Parathyroid adenoma (tissue), 2 donors: ENCODE measurements around the gene HSDL1.

Experiments
- H2AFZ ChIP-seq: fragments of 300-600 bp; sonication (generic); one replicate; pipeline ENCODE4 v1.7.0; 2017; ENCODE audit warnings: antibody characterized with exemption, mild to moderate bottlenecking
- H3K27ac ChIP-seq: fragments of 300-600 bp; sonication (generic); one replicate; pipeline ENCODE4 v1.7.0; 2017
- H3K27me3 ChIP-seq: fragments of 300-600 bp; sonication (generic); one replicate; pipeline ENCODE4 v1.7.0; 2017; ENCODE audit warnings: low read length; ENCODE audit not compliant: control insufficient read depth, insufficient read depth
- H3K36me3 ChIP-seq: fragments of 300-600 bp; sonication (generic); one replicate; pipeline ENCODE4 v1.7.0; 2017; ENCODE audit warnings: low read length; ENCODE audit not compliant: control insufficient read depth, insufficient read depth
- H3K4me1 ChIP-seq: fragments of 300-600 bp; sonication (generic); one replicate; pipeline ENCODE4 v1.7.0; 2017; ENCODE audit warnings: control low read depth
- H3K4me2 ChIP-seq: fragments of 300-600 bp; sonication (generic); one replicate; pipeline ENCODE4 v1.7.0; 2017; ENCODE audit warnings: low read length
- H3K4me3 ChIP-seq: fragments of 300-600 bp; sonication (generic); one replicate; pipeline ENCODE4 v1.7.0; 2017; ENCODE audit warnings: low read depth, low read length
- H3K79me2 ChIP-seq: fragments of 300-600 bp; sonication (generic); one replicate; pipeline ENCODE4 v1.7.0; 2017; ENCODE audit warnings: control low read depth
- H3K9ac ChIP-seq: fragments of 300-600 bp; sonication (generic); one replicate; pipeline ENCODE4 v1.7.0; 2017; ENCODE audit warnings: mild to moderate bottlenecking
- H3K9me3 ChIP-seq: fragments of 300-600 bp; sonication (generic); one replicate; pipeline ENCODE4 v1.7.0; 2017; ENCODE audit warnings: low read length; ENCODE audit not compliant: control insufficient read depth
- CTCF ChIP-seq: fragments of 300-600 bp; sonication (generic); IDR thresholded peaks from one replicate; pipeline ENCODE4 v1.7.0; 2017; ENCODE audit warnings: antibody characterized with exemption, mild to moderate bottlenecking
- donor health status: primary hyperparathyroidism.

HSDL1 gene

GRCh38 chr16:84088695-84089395 lies 56.1 kb downstream of the HSDL1 start:
- H3K27ac ChIP-seq = no peak overlapping the region
- H2AFZ ChIP-seq = no peak overlapping the region
- no peaks in the 10 kb centered on the region for H3K9me3 ChIP-seq
- no peaks in the 10 kb centered on the region for H3K27me3 ChIP-seq
- H3K4me2 ChIP-seq = no peak overlapping the region
- no peak overlapping the region for H3K4me3 ChIP-seq
- no peak overlapping the region for H3K9ac ChIP-seq
- peaks cover 4% of the 10 kb centered on the region for H3K79me2 ChIP-seq
- no peak for TF ChIP-seq CTCF
- no peaks in the 10 kb centered on the region for H3K36me3 ChIP-seq
- H3K4me1 ChIP-seq = no peaks in the 10 kb centered on the region

GRCh38 chr16:84087466-84088151 lies 57.4 kb downstream of the HSDL1 start:
- H3K27me3 ChIP-seq = no peaks in the 10 kb centered on the region
- no peaks in the 10 kb centered on the region for H3K36me3 ChIP-seq
- no peak for TF ChIP-seq CTCF
- no peak overlapping the region for H3K9ac ChIP-seq
- no peak overlapping the region for H3K27ac ChIP-seq
- H3K4me1 ChIP-seq = no peaks in the 10 kb centered on the region
- peaks cover 4% of the 10 kb centered on the region for H3K79me2 ChIP-seq
- no peak overlapping the region for H3K4me2 ChIP-seq
- no peak overlapping the region for H2AFZ ChIP-seq
- H3K4me3 ChIP-seq = no peak overlapping the region
- no peaks in the 10 kb centered on the region for H3K9me3 ChIP-seq

- Histone ChIP-seq H3K9me3 (no peaks in the 10 kb centered on the region), H3K4me1 (no peaks in the 10 kb centered on the region), H3K9ac (no peak overlapping the region), H3K4me2 (no peak overlapping the region), H3K27ac (no peak overlapping the region), H2AFZ (no peak overlapping the region), H3K79me2 (peaks cover 4% of the 10 kb centered on the region), H3K4me3 (no peak overlapping the region), H3K36me3 (no peaks in the 10 kb centered on the region), H3K27me3 (no peaks in the 10 kb centered on the region)
- no peak for TF ChIP-seq CTCF
Measured at GRCh38 chr16:84087001-84087400, 58.0 kb downstream of the HSDL1 start.

GRCh38 chr16:84086341-84086740 lies 58.6 kb downstream of the HSDL1 start:
- Histone ChIP-seq H3K79me2 (peaks cover 4% of the 10 kb centered on the region), H3K9ac (no peak overlapping the region), H3K27me3 (no peaks in the 10 kb centered on the region), H3K9me3 (no peaks in the 10 kb centered on the region), H3K27ac (no peak overlapping the region), H2AFZ (no peak overlapping the region), H3K4me2 (no peak overlapping the region), H3K36me3 (no peaks in the 10 kb centered on the region), H3K4me3 (no peak overlapping the region), H3K4me1 (no peaks in the 10 kb centered on the region)
- TF ChIP-seq CTCF = no peak
